PC-9 (cell line): Measurements from ENCODE around the gene KIAA1217. TPM values are rescaled to one million over a fixed set of nuclear protein-coding genes. Genes with fewer than 3 reads are reported as not detected.

ENCODE experiments used
- BruUV-seq: library from RNA; stranded (reverse); fragments of 400-500 nt; replicated peaks from 2 replicates; lab custom pipeline; 2021; lab: Mats Ljungman, UMichigan
- CTCF ChIA-PET: fragments of 300-600 bp; sonication (Branson Sonifier 250); formaldehyde crosslinking; loops from one replicate; lab custom pipeline; 2022; ENCODE audit warnings: antibody characterized with exemption; lab: Charles Lee
- POLR2A ChIA-PET: fragments of 300-600 bp; sonication (Branson Sonifier 250); formaldehyde crosslinking; loops from one replicate; lab custom pipeline; 2022; ENCODE audit warnings: antibody characterized with exemption; ENCODE audit not compliant: unreplicated experiment; lab: Charles Lee
- DNase-seq, 2 experiments: peaks; one replicate each; pipeline versions ENCODE4 v3.0.0 to v3.0.0-alpha.2; 2015 to 2022; ENCODE audit warnings: mixed read lengths in 1 of 2
- H2AFZ ChIP-seq: fragments of 200-600 bp; sonication (generic); 2 replicates; pipeline ENCODE4 v1.8.1; 2017; ENCODE audit warnings: antibody characterized with exemption
- H3F3A ChIP-seq: fragments of 200-600 bp; sonication (generic); 2 replicates; pipeline ENCODE4 v1.8.1; 2017; ENCODE audit warnings: antibody characterized with exemption, mild to moderate bottlenecking, low read depth; ENCODE audit not compliant: insufficient read depth
- H3K27ac ChIP-seq: fragments of 200-600 bp; sonication (generic); 2 replicates; pipeline ENCODE4 v1.6.1; 2016; ENCODE audit warnings: mixed run types
- H3K27me3 ChIP-seq: fragments of 200-600 bp; sonication (generic); 2 replicates; pipeline ENCODE4 v1.6.1; 2016; ENCODE audit warnings: low read depth, mixed run types; ENCODE audit not compliant: insufficient read depth
- H3K36me3 ChIP-seq: fragments of 200-600 bp; sonication (generic); 2 replicates; pipeline ENCODE4 v1.6.1; 2016; ENCODE audit warnings: low read depth, mixed run types
- H3K4me1 ChIP-seq: fragments of 200-600 bp; sonication (generic); replicated peaks from 2 replicates; pipeline ENCODE4 v1.6.1; 2016; ENCODE audit warnings: mixed run types; ENCODE audit not compliant: insufficient read depth
- H3K4me2 ChIP-seq: fragments of 200-600 bp; sonication (generic); 2 replicates; pipeline ENCODE4 v1.6.1; 2017; ENCODE audit warnings: mixed run types
- H3K4me3 ChIP-seq: fragments of 200-600 bp; sonication (generic); 2 replicates; pipeline ENCODE4 v1.6.1; 2016; ENCODE audit warnings: mixed run types
- H3K79me2 ChIP-seq: fragments of 200-600 bp; sonication (generic); 2 replicates; pipeline ENCODE4 v1.6.1; 2017; ENCODE audit warnings: low read depth, mixed run types
- H3K9me2 ChIP-seq: fragments of 200-600 bp; sonication (generic); 2 replicates; pipeline ENCODE4 v1.8.1; 2017; ENCODE audit warnings: mild to moderate bottlenecking; ENCODE audit not compliant: insufficient read depth
- H3K9me3 ChIP-seq: fragments of 200-600 bp; sonication (generic); 2 replicates; pipeline ENCODE4 v1.8.1; 2016; ENCODE audit warnings: low read depth; ENCODE audit not compliant: insufficient read depth
- H4K20me1 ChIP-seq: fragments of 200-600 bp; sonication (generic); 2 replicates; pipeline ENCODE4 v1.8.1; 2017; ENCODE audit not compliant: insufficient read depth
- EZH2 ChIP-seq: fragments of 200-600 bp; sonication (generic); IDR thresholded peaks from 2 replicates; pipeline ENCODE4 v1.8.0; 2017; ENCODE audit warnings: antibody characterized with exemption, low read depth
- intact Hi-C: fragments of 100-400 bp; cut with micrococcal nuclease; formaldehyde crosslinking; loops from one replicate; pipeline ENCODE4 v1.10.0; 2022; ENCODE audit not compliant: unreplicated experiment
- total RNA-seq: library from RNA; stranded (reverse); gene quantifications from 2 replicates; pipeline ENCODE4 v1.2.3, GENCODE V29; 2021
- TF ChIP-seq, protein P1 (sequence below): fragments of 200-600 bp; sonication (generic); conservative IDR thresholded peaks from 2 replicates; pipeline ENCODE4 v1.6.1; 2017; ENCODE audit warnings: mixed run types, antibody characterized with exemption, mild to moderate bottlenecking, moderate library complexity

The KIAA1217 gene
- total RNA-seq, 1 experiment from 2014 or later = 41.1 TPM

DNA sequence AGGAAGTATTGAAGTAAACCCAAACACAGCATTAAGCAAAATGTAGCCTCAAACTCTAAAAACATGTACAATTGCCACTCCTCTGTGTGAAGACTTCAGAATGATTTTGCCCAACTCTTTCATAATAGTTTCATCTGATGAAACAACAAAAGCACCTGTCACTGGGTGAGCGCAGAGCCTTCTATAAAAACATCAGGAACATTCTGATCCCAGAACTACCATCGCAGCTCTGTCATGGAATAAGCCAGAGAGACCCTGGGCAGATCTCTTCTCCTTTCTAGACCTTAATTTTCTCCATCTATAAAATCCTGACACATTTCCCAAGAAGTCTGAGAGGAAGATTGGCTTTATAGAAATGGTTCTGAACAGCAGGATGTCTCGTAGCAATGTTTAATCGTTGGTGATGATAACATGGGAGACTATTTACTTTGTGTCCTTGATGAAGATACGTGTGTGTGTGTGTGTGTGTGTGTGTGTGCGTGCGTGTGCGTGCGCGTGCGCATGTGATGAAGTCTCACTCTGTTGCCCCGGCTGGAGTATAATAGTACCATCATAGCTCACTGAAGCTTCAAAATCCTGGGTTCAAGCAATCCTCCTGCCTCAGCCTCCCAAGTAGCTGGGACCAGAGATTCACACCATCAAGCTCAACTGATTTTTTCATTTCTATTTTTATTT lies 198.0 kb downstream of the KIAA1217 start:
- ChIA-PET POLR2A (no interaction called here), CTCF (no interaction called here)
- H3K9me3 ChIP-seq = no peaks in the 10 kb centered on the region
- BruUV-seq = no TSS peak
- H3K4me3 ChIP-seq = no peak overlapping the region
- H3K79me2 ChIP-seq = no peaks in the 10 kb centered on the region
- no peak overlapping the region for H3K4me2 ChIP-seq
- no peaks in the 10 kb centered on the region for H3K36me3 ChIP-seq
- no peaks in the 10 kb centered on the region for H3F3A ChIP-seq
- H3K27ac ChIP-seq = no peak overlapping the region
- TF ChIP-seq, protein P1, sequence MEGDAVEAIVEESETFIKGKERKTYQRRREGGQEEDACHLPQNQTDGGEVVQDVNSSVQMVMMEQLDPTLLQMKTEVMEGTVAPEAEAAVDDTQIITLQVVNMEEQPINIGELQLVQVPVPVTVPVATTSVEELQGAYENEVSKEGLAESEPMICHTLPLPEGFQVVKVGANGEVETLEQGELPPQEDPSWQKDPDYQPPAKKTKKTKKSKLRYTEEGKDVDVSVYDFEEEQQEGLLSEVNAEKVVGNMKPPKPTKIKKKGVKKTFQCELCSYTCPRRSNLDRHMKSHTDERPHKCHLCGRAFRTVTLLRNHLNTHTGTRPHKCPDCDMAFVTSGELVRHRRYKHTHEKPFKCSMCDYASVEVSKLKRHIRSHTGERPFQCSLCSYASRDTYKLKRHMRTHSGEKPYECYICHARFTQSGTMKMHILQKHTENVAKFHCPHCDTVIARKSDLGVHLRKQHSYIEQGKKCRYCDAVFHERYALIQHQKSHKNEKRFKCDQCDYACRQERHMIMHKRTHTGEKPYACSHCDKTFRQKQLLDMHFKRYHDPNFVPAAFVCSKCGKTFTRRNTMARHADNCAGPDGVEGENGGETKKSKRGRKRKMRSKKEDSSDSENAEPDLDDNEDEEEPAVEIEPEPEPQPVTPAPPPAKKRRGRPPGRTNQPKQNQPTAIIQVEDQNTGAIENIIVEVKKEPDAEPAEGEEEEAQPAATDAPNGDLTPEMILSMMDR = no peak
- TF ChIP-seq EZH2 = no peak
- no peaks in the 10 kb centered on the region for H3K4me1 ChIP-seq
- H4K20me1 ChIP-seq = no peaks in the 10 kb centered on the region
- DNase-seq = no peak
- H3K9me2 ChIP-seq = no peaks in the 10 kb centered on the region
- no peaks in the 10 kb centered on the region for H3K27me3 ChIP-seq
- no peak overlapping the region for H2AFZ ChIP-seq
- intact Hi-C loops = no loop called here

DNA sequence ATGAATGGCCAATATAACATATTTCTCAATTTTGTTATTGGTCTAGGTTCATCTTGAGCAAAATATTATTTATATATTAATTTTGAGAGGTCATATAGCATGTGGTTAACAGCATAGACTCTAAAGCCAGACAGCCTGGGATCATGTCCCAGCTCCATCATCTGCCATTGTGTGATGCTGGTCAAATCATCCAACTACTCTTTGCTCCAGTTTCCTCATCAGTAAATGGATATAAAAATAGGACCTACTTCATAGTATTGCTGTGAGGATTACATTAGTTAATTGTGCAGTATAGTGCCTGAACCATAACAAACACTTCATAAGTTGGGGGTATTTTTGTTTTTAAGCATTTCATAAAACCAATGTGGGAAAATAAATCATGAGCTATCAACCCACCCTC lies 199.0 kb downstream of the KIAA1217 start:
- H3K4me3 ChIP-seq = no peak overlapping the region
- TF ChIP-seq EZH2 = no peak
- TF ChIP-seq, protein P1 = no peak
- no peaks in the 10 kb centered on the region for H3K27me3 ChIP-seq
- no peaks in the 10 kb centered on the region for H3K9me3 ChIP-seq
- BruUV-seq = no TSS peak
- no peaks in the 10 kb centered on the region for H3F3A ChIP-seq
- DNase-seq = no peak
- H3K27ac ChIP-seq = no peak overlapping the region
- no peak overlapping the region for H3K4me2 ChIP-seq
- intact Hi-C loops = no loop called here
- H3K36me3 ChIP-seq = no peaks in the 10 kb centered on the region
- ChIA-PET CTCF (no interaction called here), POLR2A (no interaction called here)
- no peaks in the 10 kb centered on the region for H3K79me2 ChIP-seq
- no peaks in the 10 kb centered on the region for H4K20me1 ChIP-seq
- no peaks in the 10 kb centered on the region for H3K4me1 ChIP-seq
- no peaks in the 10 kb centered on the region for H3K9me2 ChIP-seq
- H2AFZ ChIP-seq = no peak overlapping the region

DNA sequence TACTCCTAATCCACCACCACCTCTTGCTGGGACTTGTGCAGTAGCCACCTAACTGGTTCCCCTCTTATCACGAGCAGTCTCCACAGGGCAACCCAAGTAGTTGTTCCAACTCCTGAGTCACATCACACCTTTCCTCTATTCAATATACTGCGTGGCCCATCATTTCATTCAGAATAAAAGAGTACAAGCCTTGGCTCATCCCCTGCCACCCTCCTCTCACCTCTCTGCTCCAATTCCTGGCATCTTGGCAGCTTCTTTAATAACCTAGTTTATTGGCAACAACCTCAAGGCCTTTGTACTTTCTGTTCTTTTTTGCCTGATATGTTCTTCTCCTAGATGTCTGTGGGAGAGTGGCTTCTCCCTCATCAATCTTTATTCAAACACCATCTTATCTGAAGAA lies 199.4 kb downstream of the KIAA1217 start:
- no peak overlapping the region for H3K27ac ChIP-seq
- H3K79me2 ChIP-seq = no peaks in the 10 kb centered on the region
- H4K20me1 ChIP-seq = no peaks in the 10 kb centered on the region
- H3K27me3 ChIP-seq = no peaks in the 10 kb centered on the region
- no peak overlapping the region for H2AFZ ChIP-seq
- H3K4me1 ChIP-seq = no peaks in the 10 kb centered on the region
- H3K9me3 ChIP-seq = no peaks in the 10 kb centered on the region
- DNase-seq = no peak
- H3K4me2 ChIP-seq = no peak overlapping the region
- no peaks in the 10 kb centered on the region for H3K36me3 ChIP-seq
- TF ChIP-seq EZH2 = no peak
- TF ChIP-seq, protein P1 = no peak
- ChIA-PET CTCF (no interaction called here), POLR2A (no interaction called here)
- no peaks in the 10 kb centered on the region for H3F3A ChIP-seq
- H3K4me3 ChIP-seq = no peak overlapping the region
- H3K9me2 ChIP-seq = no peaks in the 10 kb centered on the region
- no TSS peak for BruUV-seq
- intact Hi-C loops = no loop called here
